SW 1271 (cell line): ENCODE results near the gene HAT1.
A peak's percentile ranks its signal among the peaks of the same experiment; 100 is the strongest.

Experiments
- DNase-seq, 2 experiments: peaks; one replicate each; lab custom pipeline; 2025; lab: John Stamatoyannopoulos, UW

HAT1 gene

GRCh38 chr2:171921970-171922229 is 361 bp upstream of the HAT1 start:
- DNase-seq, result no peak

DNA sequence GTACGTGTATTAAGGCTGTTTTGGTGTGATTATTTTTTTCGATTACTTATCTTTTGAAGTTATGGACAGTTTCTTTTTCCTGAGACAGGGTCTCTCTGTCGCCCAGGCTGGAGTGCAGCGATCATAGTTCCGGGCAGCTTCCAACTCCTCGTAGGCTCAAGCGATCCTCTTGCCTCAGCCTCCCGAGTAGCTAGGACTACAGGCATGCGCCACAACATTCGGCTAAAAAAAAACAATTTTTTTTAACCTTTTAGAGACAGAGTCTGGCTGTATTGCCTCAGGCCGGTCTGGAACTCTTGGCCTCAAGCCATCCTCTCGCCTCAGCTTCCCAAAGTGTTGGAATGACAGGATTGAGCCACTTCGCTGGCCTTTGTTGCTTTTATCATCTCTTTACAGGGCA is 945 bp downstream of the HAT1 start:
- peak in 1 of 2 experiments; percentile 60 for DNase-seq

GRCh38 chr2:171924170-171924942 is 2.1 kb downstream of the HAT1 start:
- DNase-seq, result no peak

- DNase-seq, result no peak
Observed at GRCh38 chr2:171930385-171930784, 8.1 kb downstream of the HAT1 start.

- DNase-seq, result no peak
Observed at GRCh38 chr2:171939058-171939742, 16.9 kb downstream of the HAT1 start.

- DNase-seq, result no peak
Observed at GRCh38 chr2:171939743-171940071, 17.4 kb downstream of the HAT1 start.

GRCh38 chr2:171941316-171941699 is 19.0 kb downstream of the HAT1 start:
- no peak for DNase-seq

GRCh38 chr2:171943869-171944268 is 21.6 kb downstream of the HAT1 start:
- DNase-seq, result no peak

DNA sequence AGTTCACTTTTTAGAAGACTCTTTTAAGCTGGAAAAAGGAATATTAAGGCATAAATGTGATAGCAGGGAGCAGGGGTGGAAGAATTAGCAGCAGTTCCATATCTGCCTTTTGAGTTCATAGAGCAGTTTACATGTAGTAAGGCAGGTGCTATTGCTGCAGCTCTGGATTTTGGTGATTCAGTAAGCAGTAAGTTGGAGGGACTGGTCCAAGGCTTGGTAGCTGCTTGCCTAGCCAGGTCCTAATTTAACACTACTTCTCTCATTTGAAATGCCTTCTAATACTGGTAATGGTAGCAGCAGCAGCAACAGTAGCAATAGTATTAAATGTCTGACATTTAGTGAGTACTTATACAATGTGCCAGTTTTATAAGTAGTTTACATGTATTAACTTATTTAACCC is 30.0 kb downstream of the HAT1 start:
- no peak for DNase-seq

- no peak for DNase-seq
Observed at GRCh38 chr2:171952748-171953147, 30.5 kb downstream of the HAT1 start.

DNA sequence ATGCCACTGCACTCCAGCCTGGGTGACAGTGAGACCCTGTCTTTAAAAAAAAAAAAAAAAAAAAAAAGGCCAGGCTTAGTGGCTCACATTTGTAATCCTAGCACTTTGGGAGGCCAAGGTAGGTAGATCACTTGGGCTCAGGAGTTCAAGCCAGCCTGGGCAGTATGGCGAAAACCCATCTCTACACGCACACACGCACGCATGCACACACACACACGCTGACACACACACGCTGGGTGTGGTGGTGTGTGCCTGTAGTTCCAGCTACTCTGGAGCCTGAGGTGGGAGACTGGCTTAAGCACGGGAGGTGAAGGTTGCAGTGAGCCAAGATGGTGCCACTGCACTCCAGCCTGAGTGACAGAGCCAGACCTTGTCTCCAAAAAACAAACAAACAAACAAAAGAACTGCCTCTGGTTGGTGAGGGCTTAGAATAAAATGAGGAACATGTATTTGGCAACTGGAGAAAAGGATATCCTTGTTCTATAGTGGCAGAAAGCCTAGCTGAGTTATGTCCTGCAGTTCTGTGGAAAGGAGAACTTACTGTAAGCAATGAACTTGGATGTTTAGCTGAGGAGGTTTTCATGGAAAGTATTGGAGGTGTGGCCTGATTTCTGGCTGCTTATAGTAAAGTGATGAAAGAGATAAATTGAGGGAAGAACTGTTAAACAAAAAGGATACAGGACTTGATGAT is 34.0 kb downstream of the HAT1 start:
- no peak for DNase-seq

GRCh38 chr2:171957061-171957460 is 34.8 kb downstream of the HAT1 start:
- peak in 1 of 2 experiments; percentile 16 for DNase-seq

GRCh38 chr2:171958475-171958874 is 36.2 kb downstream of the HAT1 start:
- peak in 1 of 2 experiments; percentile 21 for DNase-seq

DNA sequence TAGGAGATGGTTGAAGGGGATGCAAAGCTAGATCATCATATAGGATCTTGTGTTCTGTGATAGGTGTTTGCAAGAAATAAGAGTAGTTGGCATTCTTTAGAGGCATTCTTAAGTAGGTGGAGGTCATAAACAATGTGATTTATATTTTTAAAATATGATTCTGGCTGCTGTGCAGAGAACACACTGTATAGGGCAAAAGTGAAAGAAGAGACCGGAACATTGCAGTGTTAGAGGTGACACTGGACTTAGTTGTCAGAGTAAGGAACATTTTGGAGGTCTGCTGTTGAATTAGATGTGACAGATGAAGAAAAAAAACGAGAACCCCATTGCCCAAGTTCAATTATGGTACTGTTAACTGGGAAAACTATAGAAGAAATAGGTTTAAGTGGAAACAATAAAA is 37.7 kb downstream of the HAT1 start:
- no peak for DNase-seq

DNA sequence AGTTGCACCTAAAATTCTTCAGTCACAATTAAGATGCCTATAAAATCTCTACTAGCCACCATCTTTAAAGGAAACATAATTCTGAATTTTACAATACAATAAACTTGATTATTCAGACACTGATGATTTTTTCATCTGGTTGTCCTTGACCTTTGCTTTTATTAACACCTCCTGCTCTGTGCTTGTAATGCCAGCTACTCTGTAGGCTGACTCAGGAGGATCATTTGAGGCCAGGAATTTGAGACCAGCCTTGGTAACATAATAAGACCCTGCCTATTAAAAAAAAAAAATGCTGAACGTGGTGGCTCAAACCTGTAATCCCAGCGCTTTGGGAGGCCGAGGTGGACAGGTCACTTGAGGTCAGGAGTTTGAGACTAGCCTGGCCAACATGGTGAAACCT is 38.3 kb downstream of the HAT1 start:
- DNase-seq, result no peak

- DNase-seq, result no peak
Observed at GRCh38 chr2:171963198-171963597, 40.9 kb downstream of the HAT1 start.

DNA sequence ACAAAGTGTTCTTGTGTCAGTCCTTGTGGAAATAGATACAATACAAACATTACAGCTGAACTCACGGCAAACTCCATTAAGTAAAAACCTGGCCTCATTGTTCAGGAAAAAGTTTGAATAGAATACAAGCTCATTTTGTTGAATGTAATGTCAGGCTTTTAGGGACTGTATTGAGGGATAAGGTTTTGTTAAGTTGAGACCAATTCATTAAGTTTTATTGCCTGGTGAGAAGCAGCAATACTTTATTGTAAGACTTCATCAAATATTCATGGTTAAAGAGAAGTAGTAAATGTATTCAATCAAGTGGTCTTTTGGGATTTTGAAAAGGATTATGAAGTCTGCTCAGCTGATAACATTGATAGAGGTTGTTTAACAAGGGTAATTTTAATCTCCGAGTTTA is 42.0 kb downstream of the HAT1 start:
- DNase-seq, result no peak

GRCh38 chr2:171965238-171965637 is 43.0 kb downstream of the HAT1 start:
- no peak for DNase-seq

DNA sequence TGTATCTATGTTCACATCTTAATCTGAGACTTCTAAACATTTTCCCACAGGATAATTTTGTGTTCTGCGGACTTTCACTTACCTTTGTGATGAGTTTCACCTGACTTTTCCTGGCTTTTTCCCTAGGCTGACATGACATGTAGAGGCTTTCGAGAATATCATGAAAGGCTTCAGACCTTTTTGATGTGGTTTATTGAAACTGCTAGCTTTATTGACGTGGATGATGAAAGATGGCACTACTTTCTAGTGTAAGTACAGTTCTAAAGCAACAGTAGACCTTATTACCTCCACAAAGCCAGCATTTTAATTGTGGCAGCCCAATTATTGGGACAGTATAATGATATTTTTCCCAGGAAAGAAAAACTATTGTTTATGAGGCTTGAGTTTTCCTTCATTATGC is 43.4 kb downstream of the HAT1 start:
- no peak for DNase-seq

- DNase-seq, result no peak
Observed at GRCh38 chr2:171966235-171966634, 44.0 kb downstream of the HAT1 start.

GRCh38 chr2:171966688-171967087 is 44.4 kb downstream of the HAT1 start:
- DNase-seq, result no peak

- DNase-seq, result no peak
Observed at GRCh38 chr2:171968509-171968908, 46.2 kb downstream of the HAT1 start.

DNA sequence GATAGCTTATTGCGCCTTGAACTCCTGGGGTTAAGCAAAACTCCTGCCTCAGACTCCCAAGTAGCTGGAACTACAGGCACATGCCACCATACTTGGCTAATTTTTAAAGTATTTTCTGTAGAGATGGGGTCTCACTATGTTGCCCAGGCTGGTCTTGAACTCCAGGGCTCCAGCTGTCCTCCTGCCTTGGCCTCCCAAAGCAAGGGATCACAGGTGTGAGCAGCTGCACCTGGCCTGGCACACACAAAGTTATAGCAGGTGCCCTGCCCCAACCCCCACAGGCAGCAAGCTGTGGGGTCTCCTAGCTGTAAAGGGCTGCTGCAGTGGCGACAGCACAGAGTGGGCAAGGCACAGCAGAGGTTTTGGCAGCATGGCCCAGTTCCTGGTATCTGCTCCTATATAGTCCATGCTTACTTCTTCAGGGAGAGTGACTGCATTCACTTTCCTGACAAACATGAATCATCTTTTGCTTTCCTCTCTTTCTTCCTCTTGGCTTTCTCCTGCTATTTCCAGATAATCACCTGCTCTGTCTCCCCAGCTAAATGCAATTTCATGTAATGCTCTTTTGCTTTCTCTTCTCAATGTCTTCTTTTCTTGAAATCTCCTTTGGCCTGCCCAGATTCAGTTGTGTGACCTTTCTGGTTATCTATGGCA is 50.2 kb downstream of the HAT1 start:
- no peak for DNase-seq
